T follicular helper cell (primary cell): ENCODE measurements around the gene FAM170B.

Experiments
- DNase-seq: peaks from one replicate; pipeline ENCODE4 v3.0.0-alpha.2; 2020; ENCODE audit warnings: low read depth
- total RNA-seq, 2 experiments: gene quantifications; one replicate each; lab custom pipeline; 2026; lab: John Stamatoyannopoulos, UW

Gene FAM170B
- 0.04 to 0.18 reads per million in 2 experiments for total RNA-seq

DNA sequence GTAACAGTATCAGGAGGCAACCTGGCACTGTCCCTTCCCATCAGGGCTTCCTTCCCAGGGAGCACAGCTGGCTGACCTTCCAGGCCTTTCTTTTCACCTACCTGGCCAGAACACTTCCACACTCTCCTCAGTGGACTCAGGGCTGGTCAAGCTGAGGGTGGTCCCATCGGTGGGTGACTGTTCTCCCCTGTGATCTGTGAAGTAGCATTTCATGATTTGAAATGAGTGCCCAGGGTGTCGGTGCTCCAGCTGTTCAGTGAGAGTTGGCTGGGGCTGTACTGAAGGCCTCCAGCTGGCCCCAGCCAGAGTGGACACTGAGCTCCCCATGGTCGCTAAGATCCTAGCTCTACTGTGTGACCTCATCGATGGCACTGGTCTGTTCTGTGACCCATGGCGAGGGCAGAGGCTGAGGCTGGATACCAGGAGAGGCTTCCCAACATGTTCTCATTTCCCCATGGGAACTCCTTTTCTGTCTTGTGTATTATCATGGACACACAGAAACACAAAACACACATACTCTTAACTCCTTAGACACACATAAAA, at the start of gene FAM170B:
Gene FAM170B, minus strand, starts transcription at position 316 of the 543 bp plus-strand sequence. Its CDS starts 103 bp downstream, at position 213.
- no peak for DNase-seq

DNA sequence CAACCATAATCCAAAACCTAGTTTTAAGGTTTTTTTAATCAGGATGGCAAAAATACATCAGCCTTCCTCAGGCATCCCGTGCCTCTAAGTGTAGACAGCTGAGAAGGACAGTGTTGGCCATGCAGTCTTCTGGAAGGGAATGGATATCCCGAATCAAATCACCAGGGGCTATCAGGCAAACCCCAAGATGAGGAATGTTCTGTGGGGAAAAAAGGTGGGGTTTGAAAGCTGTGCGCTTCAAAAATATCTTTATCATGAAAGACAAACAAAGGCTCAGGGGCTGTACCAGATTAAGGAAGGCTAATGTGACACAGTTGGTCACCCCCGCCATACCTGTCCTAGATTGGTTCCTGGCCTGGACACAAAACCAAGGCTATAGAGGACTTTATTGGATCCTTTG, 49.0 kb upstream of the FAM170B start:
- DNase-seq, result no peak

DNA sequence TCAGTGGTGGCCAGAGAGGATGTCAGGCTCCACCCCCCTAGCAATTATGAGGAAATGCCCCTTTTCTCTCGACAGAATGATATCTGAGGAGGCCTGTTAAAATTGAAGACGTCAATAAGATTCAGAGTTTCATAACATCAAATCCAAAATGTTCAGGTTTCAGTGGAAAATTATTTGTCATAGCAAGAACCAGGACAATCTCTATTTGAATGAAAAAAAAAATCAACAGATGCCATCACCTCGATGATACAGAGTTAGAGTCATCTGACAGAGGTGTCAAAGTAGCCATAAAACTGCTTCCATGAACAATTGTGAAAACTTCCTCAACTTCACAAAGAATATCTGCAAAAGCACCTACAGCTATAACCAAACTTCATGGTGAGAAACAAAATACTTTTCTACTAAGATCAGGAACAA, 46.6 kb upstream of the FAM170B start:
- no peak for DNase-seq

DNA sequence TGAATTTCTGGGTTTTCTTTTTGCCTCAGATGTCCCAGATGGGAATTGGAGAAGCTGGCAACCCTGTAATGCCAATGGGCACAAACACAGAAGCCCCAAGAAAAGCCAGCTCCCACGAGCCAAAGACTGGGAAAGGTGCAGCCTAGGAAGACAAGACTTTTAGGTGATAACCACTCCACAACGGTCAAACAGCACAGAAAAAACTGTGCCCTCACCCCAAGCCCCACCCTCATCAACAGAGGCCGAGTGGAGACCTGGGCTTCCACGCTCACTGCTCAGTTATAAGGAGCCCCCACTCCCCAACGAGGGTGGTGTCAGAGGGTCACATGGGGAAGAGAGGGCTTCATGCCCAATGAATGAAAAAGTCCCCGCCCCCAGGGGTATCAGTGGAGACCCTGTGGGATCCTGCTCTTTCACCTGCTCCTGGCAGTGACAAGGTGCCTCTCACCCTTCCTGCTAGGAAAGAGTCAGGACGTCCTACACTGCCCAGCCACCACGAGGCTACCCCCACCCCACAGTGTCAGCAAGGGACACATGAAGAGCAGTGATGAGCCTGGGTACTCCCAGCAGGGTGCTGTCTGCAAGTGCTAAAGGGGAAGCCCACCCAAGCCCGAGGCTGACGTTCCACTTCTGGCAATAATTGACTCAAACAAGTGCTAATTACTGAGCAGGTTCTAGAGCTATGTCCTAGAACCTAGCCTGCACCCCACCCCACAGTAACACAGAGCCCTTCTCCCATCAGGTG, 46.0 kb upstream of the FAM170B start:
- no peak for DNase-seq

DNA sequence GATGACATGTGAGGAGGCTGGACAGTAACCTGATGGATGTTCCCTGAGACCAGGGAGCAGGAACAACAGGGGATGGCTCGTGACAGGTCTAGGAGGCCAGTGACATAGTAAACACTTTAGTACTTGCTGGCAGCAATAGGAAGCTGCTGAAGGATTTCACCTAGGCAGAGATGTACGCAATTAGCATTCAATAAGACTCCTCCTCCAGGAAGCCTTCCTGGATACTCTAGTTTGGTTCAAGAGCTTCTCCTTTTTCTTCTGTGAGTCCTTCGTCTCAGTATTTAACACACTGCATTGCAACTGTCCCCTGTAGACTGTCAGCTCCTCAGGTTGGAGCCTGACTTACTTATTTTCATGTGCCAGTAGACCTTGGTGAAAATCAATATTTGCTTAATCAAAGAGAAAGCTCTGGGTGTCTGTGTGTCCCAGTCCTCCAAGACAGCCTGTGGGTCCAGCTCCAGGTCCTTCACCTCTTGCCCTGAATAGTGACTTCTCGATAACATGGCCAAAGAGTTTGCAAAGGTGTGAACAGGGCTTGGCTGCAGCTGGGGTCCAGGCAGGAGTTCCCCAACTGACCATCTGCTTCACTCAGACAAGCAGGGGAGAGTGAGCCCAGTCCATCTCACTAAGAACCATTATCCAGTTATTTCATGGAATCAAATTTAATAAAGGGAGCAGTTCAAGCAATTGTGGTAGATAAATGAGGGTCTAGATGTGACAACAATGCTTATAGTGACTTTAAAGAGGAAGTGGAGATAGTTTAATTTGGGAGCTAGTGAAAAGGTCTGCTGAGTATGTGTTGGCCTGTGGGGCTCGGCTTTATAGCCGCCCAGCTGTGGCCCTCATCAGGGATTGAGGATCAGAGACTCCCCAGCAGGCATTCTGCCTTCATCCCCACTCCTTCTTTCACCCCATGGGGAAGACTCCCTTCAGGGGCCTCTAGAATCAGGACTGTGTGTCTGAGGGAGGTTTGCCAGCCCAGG, 45.0 kb upstream of the FAM170B start:
- DNase-seq, result no peak

DNA sequence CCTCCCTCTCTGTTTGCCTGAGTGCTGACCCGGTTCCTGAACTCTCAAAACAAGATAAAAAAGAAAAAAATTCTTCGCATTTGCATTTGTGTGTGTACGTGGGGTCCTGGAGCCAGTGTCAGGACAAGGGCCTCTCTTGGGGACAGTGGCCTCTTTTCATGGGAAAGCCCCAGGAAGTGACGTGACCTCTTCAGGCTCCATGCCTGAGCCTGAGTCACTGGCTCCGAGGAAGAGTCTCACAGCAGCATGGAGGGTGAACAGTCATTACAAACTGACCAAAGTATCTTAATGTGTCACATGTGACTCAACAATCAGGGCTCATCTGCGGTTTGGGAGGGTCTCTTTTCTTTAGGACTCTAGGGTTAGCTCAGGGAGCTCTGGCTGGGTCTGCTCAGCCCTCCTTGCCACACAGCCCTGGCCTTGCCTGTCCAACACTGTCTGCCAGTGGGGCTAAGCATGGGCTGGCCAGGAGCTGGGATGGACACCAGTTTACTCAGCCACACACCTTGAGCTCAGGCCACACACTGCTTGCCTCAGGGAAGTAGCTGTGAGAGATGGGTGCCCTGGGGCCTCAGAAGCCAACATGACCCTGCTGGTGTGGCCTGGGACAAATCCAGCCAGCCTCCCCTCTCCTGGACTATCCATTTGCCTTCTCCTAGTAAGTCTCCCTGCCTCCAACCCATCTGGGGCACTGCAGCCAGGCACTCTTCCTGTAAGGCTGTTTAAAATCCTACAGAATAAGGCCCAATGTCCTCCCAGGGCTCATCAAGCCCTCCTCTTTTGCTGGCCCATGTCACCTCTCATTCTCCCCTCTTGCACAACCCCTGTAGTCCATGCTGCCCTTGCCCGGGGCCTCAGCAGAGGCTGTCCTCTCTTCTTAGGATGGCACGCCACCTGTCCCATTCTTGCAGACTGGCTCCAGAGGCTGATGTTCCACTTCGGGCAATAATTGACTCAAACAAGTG, 43.9 kb upstream of the FAM170B start:
- DNase-seq, result no peak

DNA sequence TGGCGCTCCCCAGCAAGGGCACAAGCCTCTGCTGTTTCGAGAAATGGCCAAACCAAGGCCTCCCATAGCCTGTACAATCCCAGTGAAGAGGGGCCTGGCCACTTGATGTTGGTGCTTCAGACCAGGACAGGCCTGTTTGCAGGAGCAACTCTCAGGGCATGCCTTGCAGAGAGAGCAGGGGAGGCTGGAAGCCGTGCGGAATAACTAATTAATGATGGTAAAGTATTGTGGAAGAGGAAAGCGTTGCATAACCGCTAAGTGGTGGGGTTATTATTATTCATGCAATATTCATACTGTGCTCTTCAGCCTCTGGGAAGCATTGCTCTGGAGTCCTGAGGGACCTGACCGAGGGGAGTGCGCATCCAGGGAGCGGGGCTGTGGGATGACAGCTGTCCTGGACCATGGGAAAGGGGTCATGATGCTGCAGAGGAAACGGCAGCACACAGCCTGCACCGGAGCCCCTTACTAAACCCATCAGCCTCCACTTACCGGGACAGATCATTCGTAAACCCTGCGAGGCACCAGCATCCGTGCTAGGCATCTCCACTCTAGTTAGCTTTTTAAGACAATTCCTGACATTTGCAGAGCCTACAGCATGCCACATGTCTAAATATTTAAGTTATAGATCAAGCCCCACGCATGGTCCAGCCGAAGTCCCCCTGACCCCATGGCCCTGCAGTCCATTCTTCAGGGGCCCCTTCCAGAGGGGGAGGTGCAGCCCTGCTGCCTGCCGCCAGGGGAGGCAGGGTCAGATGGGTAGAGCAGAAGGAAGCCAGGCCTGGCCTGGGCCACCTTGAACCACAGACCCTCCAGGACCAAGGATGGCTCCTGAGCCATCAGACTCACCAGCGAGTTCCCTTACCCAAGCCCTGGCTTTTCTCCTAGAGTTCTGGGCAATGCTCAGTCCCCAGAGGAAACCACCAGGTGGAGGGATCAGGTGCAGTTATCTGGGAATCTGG, 42.8 kb upstream of the FAM170B start:
- no peak for DNase-seq

DNA sequence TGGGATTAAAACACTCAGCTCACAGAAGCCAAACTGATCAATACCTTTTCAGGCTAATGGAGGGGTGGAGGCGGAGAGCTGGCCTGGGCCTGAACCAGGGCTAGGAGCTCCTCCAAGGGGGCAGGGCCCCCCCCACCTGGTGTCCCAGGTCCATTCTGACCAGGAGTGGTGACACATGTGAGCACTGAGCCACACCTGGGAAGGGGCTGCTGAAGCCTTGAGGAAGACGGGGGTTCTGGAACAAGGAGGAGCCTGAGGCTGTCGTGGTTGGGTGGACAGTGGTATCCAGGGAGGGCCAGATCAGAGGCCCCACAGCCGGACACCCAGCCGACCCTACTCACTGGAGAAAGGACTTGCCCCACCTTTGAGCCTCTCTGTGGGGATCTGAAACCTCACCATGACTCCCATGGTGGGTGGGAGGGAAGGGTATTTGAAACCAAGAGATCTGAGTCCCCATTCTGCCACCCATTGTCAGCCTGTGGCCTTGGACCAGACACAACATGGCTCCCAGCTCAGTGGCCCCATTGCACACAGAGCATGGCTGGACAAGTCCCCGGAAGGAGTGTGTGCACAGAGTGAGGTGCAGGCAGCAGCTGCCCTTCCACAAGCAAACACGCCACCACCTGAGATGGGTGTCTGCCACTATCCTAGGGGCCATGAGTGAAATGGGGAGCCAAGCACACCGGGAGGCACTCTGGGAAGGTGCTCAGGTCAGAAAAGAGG, 41.9 kb upstream of the FAM170B start:
- DNase-seq, result no peak

DNA sequence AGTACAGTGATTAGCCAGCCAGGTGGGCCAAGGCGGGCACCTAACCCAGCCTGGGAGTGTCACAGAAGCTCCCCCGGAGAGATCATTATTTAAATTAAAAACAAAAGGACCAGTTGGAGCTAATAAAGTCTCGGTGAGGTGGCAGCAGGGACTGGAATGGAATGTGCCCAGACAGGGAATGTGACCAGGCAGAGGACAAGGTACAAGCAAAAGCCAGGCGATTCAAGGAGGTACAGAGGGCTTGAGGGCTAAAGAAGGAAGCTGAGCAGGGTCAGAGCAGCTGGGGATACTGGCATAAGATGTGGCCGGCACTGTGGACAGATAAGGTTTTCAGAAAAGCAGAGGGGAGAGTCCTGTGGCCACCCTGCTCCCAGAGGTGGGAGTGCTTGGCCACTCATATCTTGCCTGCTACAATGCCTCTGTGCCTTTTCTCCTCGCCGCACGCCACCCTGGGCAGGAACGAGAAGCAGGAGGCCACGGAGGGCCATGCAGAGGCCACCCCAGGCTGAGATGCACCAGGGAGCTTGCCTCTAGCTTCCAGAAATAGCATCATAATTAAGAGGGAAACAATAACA, 41.2 kb upstream of the FAM170B start:
- no peak for DNase-seq

DNA sequence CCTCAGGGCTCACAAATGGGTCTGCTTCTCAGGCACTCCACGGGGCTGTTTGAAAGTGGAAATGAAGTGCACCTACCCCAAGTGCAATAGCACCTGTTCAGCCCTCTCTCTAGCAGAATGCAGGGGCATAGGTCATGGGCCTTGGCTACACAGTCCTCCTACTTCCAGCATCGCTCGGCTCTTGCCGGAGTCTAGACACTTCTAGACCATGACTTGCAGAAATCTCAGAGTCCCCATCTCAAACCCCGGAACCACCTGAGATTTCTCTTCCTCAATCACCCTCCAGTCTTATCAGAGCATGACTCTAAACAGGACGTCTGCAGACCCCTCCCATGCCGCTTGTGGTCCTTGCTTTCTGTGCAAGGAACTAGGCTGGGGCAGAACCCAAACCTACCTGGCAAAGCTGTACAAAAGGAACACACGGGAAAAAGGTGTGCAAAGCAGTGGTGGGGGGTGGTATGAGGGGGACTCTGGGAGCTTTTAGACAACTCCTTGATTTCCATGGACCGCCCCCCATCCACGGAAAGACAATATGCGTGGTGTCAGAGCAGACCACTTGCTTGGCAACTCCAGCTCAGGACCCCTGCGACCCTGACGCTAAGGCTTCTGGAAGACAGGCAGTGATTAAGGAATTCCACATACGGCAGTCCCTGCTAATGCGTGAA, 40.6 kb upstream of the FAM170B start:
- DNase-seq, result no peak

DNA sequence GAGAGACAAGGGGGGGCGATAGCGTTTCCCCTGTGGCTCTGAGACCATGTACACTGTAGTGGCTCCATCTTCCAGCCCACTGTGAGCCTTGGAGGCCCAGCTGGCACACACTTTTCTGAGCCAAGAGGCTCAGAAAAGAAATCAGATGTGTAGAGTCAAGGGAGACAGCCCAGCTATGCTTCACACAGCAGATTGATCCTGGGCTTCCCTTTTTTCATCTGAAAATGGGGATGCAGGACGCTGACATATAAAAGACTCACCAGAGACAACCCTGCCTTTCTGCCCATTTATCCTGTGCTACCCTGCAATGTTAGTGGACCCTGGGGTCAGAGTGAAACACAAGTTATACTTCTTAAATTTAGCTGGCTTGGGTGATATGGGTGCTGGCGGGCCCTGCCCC, 40.0 kb upstream of the FAM170B start:
- DNase-seq, result no peak

DNA sequence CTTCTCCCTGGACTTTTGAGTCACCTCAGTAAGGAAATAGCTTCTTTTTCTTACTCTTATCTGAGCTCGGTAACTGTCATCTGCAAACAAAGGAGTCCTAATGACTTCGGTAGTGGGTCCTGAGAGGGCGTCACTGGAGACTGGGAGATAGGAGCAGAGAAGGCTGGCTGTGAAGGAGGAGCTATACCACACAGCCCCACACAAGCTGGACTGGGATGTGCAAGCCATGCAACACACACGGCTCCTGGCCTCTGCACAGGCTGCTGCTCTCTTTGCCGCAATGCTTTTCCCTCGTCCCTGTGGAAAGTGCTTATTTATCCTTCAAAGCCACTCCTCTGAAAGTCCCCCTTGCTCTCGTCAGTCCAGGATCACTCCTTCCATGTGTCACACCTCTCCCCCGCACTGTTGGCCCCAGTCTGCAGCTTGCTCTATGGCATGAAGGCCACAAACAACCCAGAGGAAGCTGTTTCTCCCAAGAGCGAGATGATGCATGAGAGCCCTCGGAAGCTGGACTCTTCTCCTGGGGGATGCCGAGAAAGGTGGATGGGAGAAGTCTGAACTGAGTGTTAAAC, 39.5 kb upstream of the FAM170B start:
- DNase-seq, result no peak

DNA sequence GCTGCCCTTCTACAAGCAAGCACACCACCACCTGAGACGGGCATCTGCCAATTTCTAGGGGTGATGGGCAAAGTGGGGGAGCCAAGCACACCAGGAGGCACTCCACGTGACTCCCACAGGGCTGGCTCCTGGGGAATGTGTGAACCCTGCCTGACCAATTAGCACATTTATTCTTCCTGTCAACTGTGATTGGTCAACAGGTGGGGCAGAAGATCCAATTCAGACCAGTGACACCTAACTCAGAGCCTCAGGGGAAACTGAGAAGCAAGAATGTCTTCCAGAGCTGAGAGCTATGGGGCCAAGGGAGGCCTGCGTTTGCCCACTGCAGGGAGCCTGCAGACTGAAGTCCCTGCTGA, 38.9 kb upstream of the FAM170B start:
- DNase-seq, result no peak

DNA sequence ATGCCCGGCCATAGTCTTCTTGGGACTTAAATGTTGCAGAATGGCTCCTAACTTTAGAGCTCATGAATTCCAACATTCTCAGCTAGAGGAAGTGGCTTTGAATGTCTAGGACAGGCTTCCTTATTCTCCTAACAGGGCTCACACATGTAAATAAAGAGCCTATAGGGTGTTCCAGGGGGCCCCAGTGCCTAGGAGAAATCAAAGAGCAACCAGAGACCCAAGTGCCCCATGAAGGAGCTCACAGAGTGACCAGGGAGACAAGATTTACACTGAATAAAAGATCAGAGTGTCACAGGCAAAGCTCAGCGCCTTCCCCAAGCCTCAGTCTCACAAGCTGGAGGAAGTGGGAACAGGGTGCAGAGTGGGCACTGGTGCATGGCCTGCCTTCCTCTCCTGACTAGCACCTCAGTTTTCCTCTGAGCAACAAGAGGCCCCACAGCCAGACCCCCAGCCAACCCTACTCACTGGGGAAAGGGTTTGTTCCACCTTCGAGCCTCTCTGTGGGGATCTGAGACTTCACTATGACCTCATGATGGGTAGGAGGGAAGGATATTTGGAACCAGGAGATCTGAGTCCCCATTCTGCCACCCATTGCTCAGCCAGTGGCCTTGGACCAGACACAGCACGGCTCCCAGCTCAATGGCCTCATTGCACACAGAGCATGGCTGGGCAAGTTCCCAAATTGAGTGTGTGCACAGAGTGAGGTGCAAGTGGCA, 38.4 kb upstream of the FAM170B start:
- DNase-seq, result no peak

DNA sequence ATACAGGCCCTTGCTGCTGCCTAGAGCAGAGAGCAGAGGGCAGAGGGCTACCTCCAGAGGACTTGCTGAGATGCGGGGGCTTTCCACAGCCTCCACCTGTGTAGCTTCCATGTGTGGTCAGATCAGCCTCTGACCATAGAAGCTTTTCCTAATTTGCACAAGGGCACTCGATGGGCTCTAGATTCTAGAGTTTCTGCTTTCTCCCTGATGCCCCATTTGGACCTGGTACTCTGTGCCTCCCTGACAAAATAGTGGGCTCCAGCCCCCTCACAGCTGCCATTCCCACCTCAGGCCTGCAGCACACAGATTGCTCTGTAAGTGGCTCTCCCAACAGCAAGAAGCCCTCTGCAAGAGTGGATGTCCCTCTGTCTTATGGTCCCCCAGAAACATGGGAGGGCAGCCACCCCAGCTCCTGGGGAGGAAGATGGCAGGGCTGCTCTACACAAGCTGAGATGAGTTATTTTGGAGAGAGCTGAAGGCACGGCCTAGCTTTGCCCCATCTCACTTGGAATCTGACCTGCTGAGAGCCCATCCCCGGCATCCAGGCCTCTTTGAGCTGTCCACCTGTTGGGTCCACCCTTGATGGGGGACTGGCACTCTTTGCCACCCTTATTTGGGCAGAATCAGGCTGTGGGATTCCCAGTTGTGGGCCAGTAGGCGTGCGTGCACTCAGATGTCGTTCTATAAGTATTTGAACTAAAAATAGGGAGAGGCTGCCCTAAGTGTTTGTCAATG, 37.7 kb upstream of the FAM170B start:
- DNase-seq, result no peak

DNA sequence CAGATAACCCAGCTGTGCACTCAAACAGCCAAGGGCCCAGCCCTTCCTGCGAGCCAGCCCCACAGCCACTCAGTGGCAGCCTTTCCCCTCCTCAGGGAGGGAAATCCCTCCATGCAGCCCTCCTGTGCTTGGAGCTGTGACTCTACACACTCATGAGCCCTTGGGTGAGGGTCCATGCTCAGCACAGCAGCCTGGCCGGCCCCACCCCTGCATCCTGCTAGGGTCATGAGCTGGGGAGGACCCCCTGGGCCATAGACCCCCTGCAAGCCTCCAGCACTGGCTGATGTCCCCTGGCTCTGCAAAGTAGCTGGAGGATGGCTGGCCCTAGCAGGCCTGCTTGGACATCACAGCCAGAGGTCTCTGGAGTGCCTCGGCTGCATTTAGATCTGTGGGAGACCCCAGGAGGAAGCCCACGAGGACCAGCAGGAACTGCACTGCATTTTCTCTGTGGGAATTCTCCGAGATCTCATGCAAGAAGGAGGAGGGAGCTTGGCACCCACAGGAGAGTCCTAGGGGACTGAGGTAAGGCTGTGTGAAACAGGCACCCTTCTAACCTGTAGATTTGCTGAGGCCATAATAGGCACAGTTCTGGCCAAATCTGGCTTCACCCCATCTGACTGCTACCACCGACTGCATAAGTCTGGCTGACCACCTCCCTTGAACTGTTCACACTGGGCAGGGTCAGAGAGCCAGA, 37.0 kb upstream of the FAM170B start:
- DNase-seq, result no peak
